GM12891 (cell line): ENCODE measurements around the gene FADS6.

Source experiments
- DNase-seq: peaks from one replicate; pipeline ENCODE4 v3.0.0; 2011; ENCODE audit warnings: low spot score; ENCODE audit not compliant: insufficient read length
- FAIRE-seq: peaks from 2 replicates; lab custom pipeline; 2011; peaks lifted over from hg19 to GRCh38; lab: Jason Lieb, UNC
- PAX5 ChIP-seq: IDR thresholded peaks from 2 replicates; pipeline ENCODE4 v1.6.1; 2011; ENCODE audit warnings: low read length, moderate library complexity, mild to moderate bottlenecking; ENCODE audit not compliant: insufficient read depth, severe bottlenecking
- POLR2A ChIP-seq: IDR thresholded peaks from 2 replicates; pipeline ENCODE4 v1.6.1; 2011; ENCODE audit warnings: low read depth, low read length, control low read depth
- POLR2AphosphoS5 ChIP-seq: IDR thresholded peaks from 2 replicates; pipeline ENCODE4 v1.6.1; 2011; ENCODE audit warnings: low read depth, low read length, control low read depth
- POU2F2 ChIP-seq: IDR thresholded peaks from 2 replicates; pipeline ENCODE4 v1.6.1; 2011; ENCODE audit warnings: low read depth, mild to moderate bottlenecking, control low read depth, low read length, moderate library complexity
- SPI1 ChIP-seq: IDR thresholded peaks from 2 replicates; pipeline ENCODE4 v1.6.1; 2011; ENCODE audit warnings: low read depth, low read length, control low read depth
- TAF1 ChIP-seq: IDR thresholded peaks from 2 replicates; pipeline ENCODE4 v1.6.1; 2011; ENCODE audit warnings: low read depth, low read length, control low read depth

The FADS6 gene

DNA sequence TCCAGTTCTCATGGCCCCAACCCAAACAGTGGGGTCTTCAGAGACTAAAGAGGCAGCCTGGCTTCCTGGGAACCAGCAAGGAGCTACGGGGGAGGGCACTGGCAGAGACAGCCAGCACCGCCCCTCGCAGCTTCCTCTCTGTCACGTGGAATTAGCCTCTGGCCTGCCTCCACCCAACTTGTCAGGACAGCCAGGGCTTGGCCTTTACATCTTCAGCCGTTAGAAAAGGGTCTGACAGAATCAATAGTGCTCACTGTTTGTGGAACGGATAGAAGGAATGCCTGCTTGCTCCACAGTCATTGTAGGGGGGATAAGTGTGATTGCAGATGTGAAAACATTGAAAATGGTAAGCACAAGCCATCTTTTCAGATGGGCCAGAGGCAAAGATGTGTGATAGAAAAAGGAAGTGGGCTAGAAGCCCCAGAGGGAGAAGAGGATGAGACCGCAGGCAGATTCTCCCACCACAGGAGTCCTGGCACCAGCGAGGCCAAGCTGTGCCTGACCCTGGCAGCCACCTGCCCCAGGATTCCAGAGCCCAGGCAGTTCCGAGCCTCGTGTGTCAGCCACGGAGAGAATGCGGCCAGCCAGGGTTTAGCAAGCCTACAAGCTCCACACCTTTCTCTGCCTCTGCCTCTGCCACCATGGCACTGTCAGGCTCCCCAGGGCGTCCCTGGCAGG is 52.3 kb downstream of the FADS6 start:
- DNase-seq, result no peak
- FAIRE-seq, result peak; percentile 40
- TF ChIP-seq POLR2AphosphoS5 (no peak), SPI1 (peak; percentile 63)

GRCh38 chr17:74839990-74840852 is 53.2 kb downstream of the FADS6 start:
- DNase-seq (no peak), FAIRE-seq (no peak)
- TF ChIP-seq TAF1, result no peak
- no peak for TF ChIP-seq POU2F2
- no peak for TF ChIP-seq SPI1
- no peak for TF ChIP-seq POLR2A
- no peak for TF ChIP-seq PAX5
- TF ChIP-seq POLR2AphosphoS5, result no peak

GRCh38 chr17:74838274-74838673 is 55.2 kb downstream of the FADS6 start:
- no peak for DNase-seq
- no peak for FAIRE-seq
- no peak for TF ChIP-seq TAF1
- TF ChIP-seq PAX5, result no peak
- TF ChIP-seq POU2F2, result no peak
- no peak for TF ChIP-seq SPI1
- no peak for TF ChIP-seq POLR2A
- no peak for TF ChIP-seq POLR2AphosphoS5

DNA sequence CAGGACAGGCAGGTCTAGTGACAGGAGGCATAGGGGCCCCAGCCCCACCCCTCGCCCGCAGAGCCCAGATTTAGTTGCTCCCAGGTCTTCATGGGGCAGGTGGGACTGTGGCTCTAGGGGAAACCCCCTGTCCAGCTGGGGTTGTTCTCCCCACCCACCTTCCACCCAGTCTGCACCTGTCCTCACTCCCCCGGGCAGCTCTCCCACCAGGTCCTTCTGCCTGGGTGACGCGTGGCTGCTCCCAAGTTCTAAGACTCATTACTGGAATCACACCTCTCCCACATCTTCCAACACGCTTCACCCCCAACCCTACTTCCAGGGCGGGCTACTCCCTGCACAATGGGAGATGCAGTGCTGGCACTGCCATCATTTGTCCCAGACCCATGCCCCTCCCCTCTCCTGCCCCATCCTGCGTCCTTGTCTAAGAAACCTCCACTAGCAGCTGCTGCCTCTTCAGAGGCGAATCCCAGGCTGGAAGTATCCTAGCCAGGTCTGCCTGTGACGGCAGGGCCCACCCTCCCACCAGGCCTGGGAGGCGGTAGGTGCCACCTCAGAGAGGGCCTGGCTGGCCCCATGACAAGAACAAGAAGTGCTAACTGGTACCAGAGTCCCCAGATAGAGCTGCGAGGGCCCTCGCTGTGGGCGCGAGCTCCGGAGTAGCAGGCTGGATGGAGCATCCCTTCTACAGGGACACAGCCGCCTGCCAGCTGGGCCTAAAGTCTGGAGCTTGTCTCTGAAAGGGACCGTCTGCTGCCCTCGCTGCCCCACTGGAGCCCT is 56.6 kb downstream of the FADS6 start:
- DNase-seq (no peak), FAIRE-seq (no peak)
- TF ChIP-seq SPI1, result no peak
- no peak for TF ChIP-seq TAF1
- TF ChIP-seq POLR2A, result no peak
- no peak for TF ChIP-seq POU2F2
- no peak for TF ChIP-seq PAX5
- no peak for TF ChIP-seq POLR2AphosphoS5

DNA sequence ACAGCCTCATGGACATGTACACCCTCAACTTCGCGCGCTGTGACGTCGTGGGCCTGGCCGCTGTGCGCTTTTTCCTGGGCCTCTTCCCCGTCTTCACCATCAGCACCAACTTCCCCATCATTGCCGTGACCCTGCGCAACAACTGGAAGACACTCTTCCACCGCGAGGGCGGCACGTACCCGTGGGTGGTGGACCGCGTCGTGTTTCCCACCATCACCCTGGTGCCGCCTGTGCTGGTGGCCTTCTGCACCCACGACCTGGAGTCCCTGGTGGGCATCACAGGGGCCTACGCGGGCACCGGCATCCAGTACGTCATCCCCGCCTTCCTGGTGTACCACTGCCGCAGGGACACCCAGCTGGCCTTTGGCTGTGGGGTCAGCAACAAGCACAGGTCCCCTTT is 57.2 kb downstream of the FADS6 start:
- FAIRE-seq (no peak), DNase-seq (no peak)
- TF ChIP-seq POLR2A (no peak), SPI1 (no peak), TAF1 (no peak), PAX5 (no peak), POU2F2 (no peak), POLR2AphosphoS5 (no peak)

- peak; percentile 74 for FAIRE-seq
- DNase-seq, result peak; percentile 80
- TF ChIP-seq TAF1, result no peak
- TF ChIP-seq SPI1, result peak; percentile 26; the same call in 1 of the 2 replicates
- TF ChIP-seq POLR2AphosphoS5, result no peak
Observed at GRCh38 chr17:74833501-74834377, 59.7 kb downstream of the FADS6 start.

DNA sequence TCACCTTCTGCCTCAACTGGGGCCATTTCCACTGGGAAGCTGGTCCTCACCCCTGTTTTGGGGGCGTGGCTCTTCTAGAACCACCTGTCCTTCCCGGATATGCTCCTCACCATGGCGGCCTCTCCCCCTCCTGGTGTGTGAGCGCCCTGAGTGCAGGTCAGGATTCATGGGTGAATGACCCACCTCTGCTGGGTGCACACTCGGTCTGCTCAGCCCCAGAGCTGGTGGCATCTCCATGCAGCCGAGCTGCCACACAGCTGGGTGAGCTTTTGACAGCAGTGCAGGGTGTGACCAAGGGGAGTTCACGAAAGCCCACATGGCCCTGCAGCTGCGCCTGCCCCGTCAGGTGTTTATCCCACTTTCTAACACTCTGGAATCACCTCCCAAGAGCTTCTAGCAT is 61.0 kb downstream of the FADS6 start:
- TF ChIP-seq POLR2A (no peak), PAX5 (no peak), POLR2AphosphoS5 (no peak), SPI1 (no peak), TAF1 (no peak), POU2F2 (no peak)
- FAIRE-seq, result peak; percentile 76
- DNase-seq, result no peak

DNA sequence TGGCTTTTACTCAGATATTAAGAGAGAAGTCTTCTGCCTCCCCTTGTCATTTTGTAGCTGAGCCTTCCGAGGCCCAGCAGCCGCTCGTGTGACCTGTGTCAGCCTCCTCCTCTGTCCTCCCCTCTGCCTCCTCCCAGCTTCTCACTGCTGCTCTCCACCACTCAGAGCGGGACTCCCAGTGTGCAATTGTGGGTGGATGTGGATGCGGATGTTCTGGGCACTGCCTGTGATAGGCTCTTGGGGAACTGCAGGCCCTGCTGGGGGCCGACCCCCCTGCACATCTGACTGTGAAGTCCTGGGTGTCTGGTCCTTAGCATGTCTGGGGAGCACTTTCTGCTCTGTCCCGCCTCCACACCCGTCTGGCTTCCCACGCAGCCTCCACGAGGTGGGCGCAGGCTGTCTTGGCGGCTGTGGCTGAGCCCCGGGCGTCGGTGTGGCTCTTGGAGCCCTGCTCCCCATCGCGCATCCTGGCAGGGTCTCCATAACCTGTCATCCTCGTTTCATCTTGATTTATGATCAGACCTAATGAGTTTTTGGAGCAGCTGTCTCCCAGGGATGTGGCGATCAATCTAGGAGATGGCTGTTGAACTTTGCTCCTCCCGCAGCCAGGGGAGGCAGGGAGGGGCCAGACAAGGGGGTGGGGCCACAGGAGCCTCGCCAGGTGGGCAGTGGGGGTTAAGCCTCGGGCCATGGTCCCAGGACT is 61.8 kb downstream of the FADS6 start:
- TF ChIP-seq SPI1 (no peak), POLR2AphosphoS5 (no peak), POLR2A (no peak), TAF1 (no peak), PAX5 (no peak), POU2F2 (no peak)
- no peak for DNase-seq
- FAIRE-seq, result no peak

DNA sequence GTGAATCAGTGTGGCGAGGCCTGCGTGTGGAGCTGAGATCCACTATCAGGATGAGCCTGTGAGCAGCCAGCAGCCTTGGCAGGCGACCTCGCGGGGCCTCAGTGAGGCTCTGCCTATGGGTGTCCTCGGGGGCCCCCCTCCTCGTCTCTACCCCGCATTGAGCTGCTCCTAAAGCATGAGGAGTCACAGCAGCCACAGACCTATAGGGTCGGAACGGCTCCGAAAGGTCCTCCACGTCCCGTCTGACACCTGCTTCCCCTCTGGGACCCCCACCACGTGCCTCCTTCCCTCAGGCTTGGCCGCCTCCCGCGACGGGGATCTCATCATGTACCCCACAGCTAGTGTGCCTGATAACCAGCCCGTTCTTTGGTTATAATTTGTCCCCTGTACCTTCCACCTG is 62.6 kb downstream of the FADS6 start:
- FAIRE-seq, result no peak
- TF ChIP-seq SPI1 (no peak), POU2F2 (no peak)

GRCh38 chr17:74827800-74828199 is 65.6 kb downstream of the FADS6 start:
- TF ChIP-seq POU2F2 (no peak), SPI1 (no peak), TAF1 (no peak), PAX5 (no peak), POLR2A (no peak), POLR2AphosphoS5 (no peak)
- no peak for DNase-seq
- FAIRE-seq, result no peak

More for the DNA sequence above, 62.6 kb downstream of the FADS6 start:
- DNase-seq, result no peak
